HPDE6-E6E7 (cell line): ENCODE data around the gene NTM.

Experiments used
- DNase-seq: peaks from one replicate; pipeline ENCODE4 v3.0.0; 2011; ENCODE audit warnings: missing footprints; ENCODE audit errors: extremely low spot score

The NTM gene

DNA sequence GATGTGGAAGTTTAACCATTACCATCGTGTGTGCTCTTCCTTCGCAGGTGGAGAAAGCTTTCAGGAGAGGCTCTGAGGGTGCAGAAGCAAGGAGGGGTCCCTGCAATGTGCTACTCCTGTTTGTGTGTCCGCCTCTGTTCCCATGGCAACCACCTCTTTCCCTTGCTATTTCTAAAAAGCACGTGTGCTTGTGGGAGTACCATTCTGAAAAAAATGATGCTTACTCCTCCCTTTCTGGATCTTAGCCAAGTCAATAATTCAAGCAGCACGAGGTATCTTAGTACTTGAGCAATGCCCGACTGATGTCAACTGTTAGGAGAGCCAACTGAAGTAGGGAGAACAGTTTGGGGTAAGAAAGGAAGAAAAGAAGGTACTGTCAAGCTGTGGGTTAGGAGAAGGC lies 628.7 kb downstream of the NTM start:
- no peak for DNase-seq

- no peak for DNase-seq
These were observed 629.5 kb downstream of the NTM start for GRCh38 chr11:131999955-132000354.

DNA sequence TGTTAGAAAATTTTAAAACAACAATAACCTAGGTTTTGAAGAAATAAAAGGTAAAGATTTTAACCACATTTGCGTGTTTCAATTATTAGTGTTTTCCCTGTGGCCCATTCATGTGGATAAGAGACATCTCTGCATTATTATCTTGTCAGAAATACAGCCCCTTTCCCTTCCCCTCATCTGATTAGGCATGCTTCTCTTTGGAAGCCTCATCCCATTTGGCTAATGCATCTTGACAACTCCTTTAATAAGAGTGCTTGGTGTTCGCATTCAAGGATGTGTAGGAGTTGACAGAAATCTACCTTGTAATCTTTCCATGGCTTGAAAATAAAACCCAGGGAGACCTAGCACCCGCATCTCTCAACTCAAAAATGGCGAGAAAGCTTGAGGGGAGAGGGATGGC lies 635.5 kb downstream of the NTM start:
- DNase-seq = no peak

DNA sequence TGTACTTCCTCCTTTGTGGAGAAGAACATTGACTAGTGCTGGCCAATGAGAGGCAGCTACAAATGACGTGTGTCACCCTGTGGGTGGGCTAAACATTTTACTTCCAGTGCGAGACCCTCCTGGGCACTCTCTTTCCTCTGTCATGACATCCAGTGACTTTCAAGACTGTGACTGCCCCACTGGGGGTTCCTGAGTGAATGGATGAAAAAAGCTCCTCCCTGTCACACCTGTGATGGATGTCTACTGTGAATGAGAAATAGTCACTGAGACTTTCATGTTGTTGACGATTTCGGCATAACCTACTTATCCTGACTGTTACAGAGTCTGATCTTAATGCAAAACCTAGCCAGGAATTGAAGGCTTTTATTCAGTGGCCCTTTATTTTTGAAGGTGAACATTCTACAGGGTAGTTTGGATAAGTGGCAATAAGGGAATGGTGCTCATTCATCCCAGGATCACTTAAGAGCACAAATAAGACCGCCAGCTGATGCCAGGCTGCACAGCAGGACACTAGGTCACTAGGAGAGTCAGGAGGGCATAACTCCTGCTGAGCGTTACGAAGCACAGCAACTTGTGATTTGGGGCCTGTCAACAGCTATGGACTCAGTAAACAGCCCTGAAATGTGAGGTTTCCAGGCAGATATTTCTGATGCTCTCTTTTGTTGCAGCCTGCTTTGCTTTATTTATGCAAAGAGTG lies 636.6 kb downstream of the NTM start:
- no peak for DNase-seq

- DNase-seq = no peak
These were observed 637.8 kb downstream of the NTM start for GRCh38 chr11:132008226-132008625.

GRCh38 chr11:132008872-132009271 lies 638.5 kb downstream of the NTM start:
- DNase-seq = no peak

DNA sequence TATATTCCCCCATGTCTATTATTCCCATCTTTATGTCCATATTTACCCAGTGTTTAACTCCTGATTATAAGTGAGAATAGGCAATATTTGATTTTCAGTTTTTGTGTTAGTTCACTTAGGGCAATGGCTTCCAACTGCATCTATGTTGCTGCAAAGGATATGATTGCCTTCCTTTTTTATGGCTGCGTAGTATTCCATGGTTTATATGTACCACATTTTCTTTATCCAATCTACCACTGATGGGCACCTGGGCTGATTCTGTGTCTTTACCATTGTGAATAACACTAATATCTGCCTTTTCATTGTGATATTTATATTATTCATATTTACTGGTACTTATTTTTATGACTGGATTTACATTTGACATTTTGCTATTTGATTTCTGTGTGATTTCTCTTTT lies 649.6 kb downstream of the NTM start:
- no peak for DNase-seq

- no peak for DNase-seq
These were observed 651.9 kb downstream of the NTM start for GRCh38 chr11:132022285-132022684.

- no peak for DNase-seq
These were observed 652.5 kb downstream of the NTM start for GRCh38 chr11:132022733-132023478.

DNA sequence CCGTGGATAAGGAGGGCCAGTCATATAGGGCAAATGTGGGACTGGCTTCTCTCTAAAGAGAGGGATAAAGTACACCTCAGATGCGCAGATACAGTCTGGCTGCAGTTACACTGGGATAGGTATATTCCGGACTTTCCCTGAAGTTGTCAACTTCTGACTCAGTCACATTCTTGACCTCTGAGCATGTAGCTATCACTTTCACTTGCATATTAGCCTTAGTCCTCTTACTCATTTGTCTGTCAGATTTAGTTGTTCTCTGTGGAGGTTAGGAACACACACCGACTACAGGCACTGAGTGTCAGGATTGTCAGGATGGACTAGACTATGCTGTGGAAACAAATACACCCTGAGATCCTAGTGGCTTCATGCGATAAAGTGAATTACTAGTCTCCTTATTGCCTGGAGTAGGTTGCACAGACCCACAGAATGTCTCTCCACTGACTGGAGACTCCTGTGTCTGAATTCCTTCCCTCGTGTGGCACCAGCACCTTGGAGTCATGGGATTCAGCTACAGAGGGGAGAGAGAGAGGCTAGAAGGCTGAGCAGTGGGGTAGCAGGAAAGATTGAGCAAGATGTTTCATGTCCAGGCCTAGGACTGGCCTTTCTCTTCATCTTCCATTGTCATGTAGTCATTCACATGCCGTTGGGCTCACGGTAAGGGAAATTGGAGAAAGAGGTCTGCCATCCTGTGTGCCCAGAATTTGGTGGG lies 654.3 kb downstream of the NTM start:
- peak; percentile 88 for DNase-seq

GRCh38 chr11:132026746-132027145 lies 656.3 kb downstream of the NTM start:
- DNase-seq = no peak

GRCh38 chr11:132028380-132029240 lies 658.2 kb downstream of the NTM start:
- DNase-seq = peak; percentile 53

DNA sequence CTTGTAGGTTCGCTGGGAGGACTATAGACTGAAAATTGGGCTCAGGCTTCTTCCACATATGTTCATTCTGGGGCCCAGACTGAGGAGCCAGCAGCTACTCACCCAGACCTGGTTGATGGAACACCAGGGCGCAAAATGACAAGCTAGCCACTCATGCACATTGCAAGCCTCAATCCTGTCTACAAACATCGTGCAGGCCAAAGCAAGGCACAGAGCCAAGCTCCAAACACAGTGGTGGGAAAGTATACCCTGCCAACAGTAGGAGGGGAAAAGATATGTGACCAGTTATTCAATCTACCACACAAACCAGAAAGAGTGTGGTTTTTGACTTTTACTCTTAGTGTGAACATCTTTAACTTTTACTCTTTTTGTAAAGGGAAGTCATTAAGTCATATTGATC lies 660.5 kb downstream of the NTM start:
- DNase-seq = no peak

- DNase-seq = no peak
These were observed 662.1 kb downstream of the NTM start for GRCh38 chr11:132032555-132032954.

DNA sequence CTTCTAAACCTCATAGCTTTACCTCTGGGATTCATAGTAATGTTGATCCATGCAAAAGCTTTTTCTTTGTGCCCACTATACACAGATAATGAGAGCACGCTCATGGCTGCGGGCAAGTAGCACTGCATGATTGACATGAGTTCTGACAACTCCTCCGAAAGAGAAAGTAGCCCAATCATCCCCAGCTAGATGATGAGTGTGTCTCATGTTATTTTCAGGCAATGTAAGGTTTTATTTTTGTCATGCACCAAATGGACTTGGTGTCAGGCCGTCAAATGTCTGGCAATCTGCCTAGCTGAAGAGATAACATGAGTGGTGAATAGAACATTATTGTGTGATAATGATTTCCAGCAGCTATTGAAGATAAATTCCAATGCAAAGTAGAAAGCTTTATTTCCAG lies 662.6 kb downstream of the NTM start:
- DNase-seq = no peak

- DNase-seq = no peak
These were observed 664.8 kb downstream of the NTM start for GRCh38 chr11:132035228-132035627.

DNA sequence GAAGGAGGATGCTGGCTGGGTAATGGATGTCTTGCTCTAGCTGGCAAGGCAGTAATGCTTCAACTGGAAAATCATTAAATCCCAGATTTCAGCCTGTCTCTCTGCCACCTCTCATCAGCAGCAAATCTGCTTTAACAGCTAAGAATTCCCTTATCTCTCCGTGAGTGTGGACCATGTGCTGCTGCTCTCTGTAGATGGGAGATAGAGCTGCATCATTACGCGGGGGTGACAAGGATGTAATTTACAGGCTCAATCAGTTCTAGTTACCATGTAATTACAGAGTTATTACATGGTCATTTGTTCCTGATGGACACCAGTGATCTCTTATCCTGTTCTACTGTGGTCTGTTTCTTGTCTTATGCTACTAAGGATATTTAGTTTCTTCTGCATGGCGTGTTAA lies 665.4 kb downstream of the NTM start:
- no peak for DNase-seq

DNA sequence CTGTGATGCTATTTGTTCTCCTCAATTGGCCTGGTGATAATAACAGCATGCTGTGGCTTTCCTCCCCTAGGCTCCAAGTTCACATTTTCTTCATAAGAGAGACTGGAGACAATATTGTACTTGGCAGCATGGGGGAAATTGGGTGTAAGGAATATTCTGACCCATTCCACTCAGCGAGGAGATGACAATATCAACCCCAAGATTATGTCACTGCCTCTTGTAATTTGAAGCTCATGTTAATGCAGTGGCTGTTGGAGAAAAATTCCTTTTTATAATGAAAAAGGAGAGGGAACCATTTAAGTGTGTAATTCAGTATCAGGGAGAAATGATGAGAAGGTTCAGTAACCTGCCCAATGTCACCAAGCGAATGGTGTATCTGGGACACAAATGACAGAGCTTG lies 665.8 kb downstream of the NTM start:
- no peak for DNase-seq

DNA sequence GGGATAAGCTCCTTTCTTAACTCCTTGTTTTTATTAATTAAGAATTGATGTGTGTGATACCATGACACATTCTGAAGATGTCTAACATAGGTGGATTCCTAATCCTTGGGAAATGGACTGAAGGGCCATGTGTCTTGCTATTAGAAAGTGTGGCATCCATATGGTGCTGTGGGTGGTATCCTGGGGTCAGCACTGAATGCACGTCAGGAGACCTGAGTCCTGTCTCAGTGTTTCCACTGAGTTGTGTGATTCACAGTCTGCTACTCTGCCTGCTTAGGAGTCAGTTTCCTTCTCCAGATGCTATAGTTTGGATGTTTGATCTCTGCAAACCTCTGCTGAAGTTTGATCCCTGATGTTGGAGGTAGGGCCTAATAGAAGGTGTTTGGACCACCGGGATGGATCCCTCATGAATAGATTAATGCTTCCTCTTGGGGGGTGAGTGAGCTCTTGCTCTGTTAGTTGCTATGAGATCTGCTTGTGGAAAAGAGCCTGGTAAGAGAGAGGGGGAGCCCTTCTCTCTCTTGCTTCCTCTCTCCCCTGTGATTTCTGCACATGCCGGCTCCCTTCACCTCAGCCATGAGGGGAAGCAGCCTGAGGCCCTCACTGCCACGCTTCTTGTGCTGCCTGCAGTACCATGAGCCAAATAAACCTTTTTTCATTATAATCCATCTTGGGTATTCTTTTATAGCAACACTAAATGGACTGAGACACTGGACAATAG lies 666.5 kb downstream of the NTM start:
- DNase-seq = no peak

GRCh38 chr11:132037467-132037862 lies 667.0 kb downstream of the NTM start:
- DNase-seq = no peak

DNA sequence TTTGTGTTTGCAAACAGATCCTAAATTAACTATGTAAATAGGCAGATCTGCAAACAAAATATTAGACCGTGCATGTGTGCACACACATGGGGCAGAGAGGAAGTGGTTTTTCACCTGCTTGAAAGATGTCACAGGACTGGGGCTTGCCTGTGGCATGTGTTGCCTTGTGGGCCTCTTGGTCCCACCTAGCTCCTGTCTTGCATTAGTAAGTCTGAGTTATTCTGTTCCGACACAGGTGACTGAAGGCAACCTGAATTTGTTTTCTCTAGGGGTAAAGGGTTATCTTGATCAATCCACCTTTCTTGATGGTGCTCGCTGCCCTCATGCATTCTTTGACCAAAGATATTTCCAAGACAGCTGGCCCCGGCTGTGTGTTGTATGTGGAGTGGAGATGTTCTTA lies 667.5 kb downstream of the NTM start:
- no peak for DNase-seq
